Neural progenitor cell (in vitro differentiated cells): ENCODE results near the gene XYLT1. TPM values are rescaled to one million over a fixed set of nuclear protein-coding genes. Genes with fewer than 3 reads are reported as not detected.

Experiments used
- DNase-seq: peaks from one replicate; pipeline ENCODE4 v3.0.0-alpha.2; 2016; ENCODE audit warnings: low spot score
- H2AFZ ChIP-seq: fragments of 200-600 bp; sonication (generic); replicated peaks from 2 replicates; pipeline ENCODE4 v1.6.1; 2016; ENCODE audit warnings: antibody characterized with exemption
- H3F3A ChIP-seq: fragments of 200-600 bp; sonication (generic); 2 replicates; pipeline ENCODE4 v1.6.1; 2016; ENCODE audit warnings: antibody characterized with exemption, low read depth
- H3K27ac ChIP-seq: fragments of 200-600 bp; sonication (generic); 2 replicates; pipeline ENCODE4 v1.5.1; 2016; ENCODE audit warnings: mild to moderate bottlenecking
- H3K27me3 ChIP-seq: fragments of 200-600 bp; sonication (generic); 2 replicates; pipeline ENCODE4 v1.6.1; 2016; ENCODE audit warnings: mild to moderate bottlenecking, moderate library complexity
- H3K36me3 ChIP-seq: fragments of 200-600 bp; sonication (generic); 2 replicates; pipeline ENCODE4 v1.5.1; 2016
- H3K4me1 ChIP-seq: fragments of 200-600 bp; sonication (generic); 2 replicates; pipeline ENCODE4 v1.6.1; 2016; ENCODE audit warnings: mixed run types
- H3K4me2 ChIP-seq: fragments of 200-600 bp; sonication (generic); 2 replicates; pipeline ENCODE4 v1.6.1; 2016
- H3K4me3 ChIP-seq: fragments of 200-600 bp; sonication (generic); 2 replicates; pipeline ENCODE4 v1.5.1; 2016
- H3K79me2 ChIP-seq: fragments of 200-600 bp; sonication (generic); 2 replicates; pipeline ENCODE4 v1.6.1; 2016; ENCODE audit warnings: low read depth
- H3K9ac ChIP-seq: fragments of 200-600 bp; sonication (generic); 2 replicates; pipeline ENCODE4 v1.6.1; 2016
- H3K9me3 ChIP-seq: fragments of 200-600 bp; sonication (generic); 2 replicates; pipeline ENCODE4 v1.5.1; 2016; ENCODE audit warnings: low read depth
- H4K20me1 ChIP-seq: fragments of 200-600 bp; sonication (generic); 2 replicates; pipeline ENCODE4 v1.6.1; 2016; ENCODE audit warnings: low read depth
- H3K27ac Mint-ChIP-seq: 3 replicates; pipeline ENCODE4 v1.8.0; 2021; ENCODE audit warnings: mixed read lengths
- H3K27me3 Mint-ChIP-seq: 2 replicates; pipeline ENCODE4 v1.8.0; 2022; ENCODE audit warnings: low read depth, mild to moderate bottlenecking, inconsistent platforms, moderate library complexity, mixed read lengths; ENCODE audit not compliant: insufficient read depth
- H3K36me3 Mint-ChIP-seq: 3 replicates; pipeline ENCODE4 v1.8.0; 2021; ENCODE audit warnings: mixed read lengths
- H3K4me1 Mint-ChIP-seq: 3 replicates; pipeline ENCODE4 v1.8.0; 2021; ENCODE audit warnings: mixed read lengths
- H3K4me3 Mint-ChIP-seq: 3 replicates; pipeline ENCODE4 v1.8.0; 2021; ENCODE audit warnings: mild to moderate bottlenecking, moderate library complexity, mixed read lengths
- H3K9me3 Mint-ChIP-seq: 3 replicates; pipeline ENCODE4 v1.8.0; 2020; ENCODE audit warnings: mixed read lengths
- EZH2 ChIP-seq: fragments of 200-600 bp; sonication (generic); IDR thresholded peaks from 2 replicates; pipeline ENCODE4 v1.6.1; 2017; ENCODE audit warnings: antibody characterized with exemption, mild to moderate bottlenecking, moderate library complexity
- EZH2phosphoT487 ChIP-seq: fragments of 200-600 bp; sonication (generic); IDR thresholded peaks from 2 replicates; pipeline ENCODE4 v1.6.1; 2017; ENCODE audit warnings: antibody characterized with exemption
- total RNA-seq: library from RNA; depleted of rRNA; stranded (reverse); fragments of >200 nt; gene quantifications from 2 replicates; pipeline ENCODE4 v1.2.3, GENCODE V29; 2015; ENCODE audit warnings: low replicate concordance
- TF ChIP-seq, protein P1 (sequence below): fragments of 200-600 bp; sonication (generic); IDR thresholded peaks from 2 replicates; pipeline ENCODE4 v1.5.1; 2017; ENCODE audit warnings: antibody characterized with exemption, mild to moderate bottlenecking

Gene XYLT1
- total RNA-seq, 1 donor from 2014 or later = 5.9 TPM

DNA sequence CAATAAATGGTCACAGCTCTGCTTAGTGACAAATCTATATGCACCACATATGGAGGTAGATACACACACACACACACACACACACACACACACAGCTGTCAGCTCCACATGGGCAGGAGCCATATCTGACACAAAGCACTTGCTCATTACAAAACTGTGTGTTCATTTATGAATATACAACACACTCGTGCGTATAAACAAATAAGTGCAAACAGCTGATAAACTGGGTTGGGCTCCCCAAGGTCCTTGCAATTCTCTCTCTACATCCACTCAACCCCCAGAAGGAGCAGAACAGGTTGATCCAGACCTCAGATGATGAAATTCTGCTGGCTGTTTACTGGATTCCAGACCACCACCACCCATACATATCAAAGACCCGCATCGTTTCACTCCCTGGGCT lies 140.7 kb downstream of the XYLT1 start:
- DNase-seq = no peak
- Histone ChIP-seq H3F3A (no peaks in the 10 kb centered on the region), H3K9me3 (no peaks in the 10 kb centered on the region), H2AFZ (no peak overlapping the region), H3K4me1 (no peaks in the 10 kb centered on the region), H3K27ac (no peak overlapping the region), H3K4me3 (no peak overlapping the region), H3K79me2 (no peaks in the 10 kb centered on the region), H3K9ac (no peak overlapping the region), H3K4me2 (no peak overlapping the region), H4K20me1 (no peaks in the 10 kb centered on the region), H3K36me3 (no peaks in the 10 kb centered on the region), H3K27me3 (no peaks in the 10 kb centered on the region)
- no peak overlapping the region for H3K4me3 Mint-ChIP-seq
- peaks cover 3% of the 10 kb centered on the region for H3K4me1 Mint-ChIP-seq
- no peaks in the 10 kb centered on the region for H3K9me3 Mint-ChIP-seq
- H3K27ac Mint-ChIP-seq = no peak overlapping the region
- TF ChIP-seq, protein P1, sequence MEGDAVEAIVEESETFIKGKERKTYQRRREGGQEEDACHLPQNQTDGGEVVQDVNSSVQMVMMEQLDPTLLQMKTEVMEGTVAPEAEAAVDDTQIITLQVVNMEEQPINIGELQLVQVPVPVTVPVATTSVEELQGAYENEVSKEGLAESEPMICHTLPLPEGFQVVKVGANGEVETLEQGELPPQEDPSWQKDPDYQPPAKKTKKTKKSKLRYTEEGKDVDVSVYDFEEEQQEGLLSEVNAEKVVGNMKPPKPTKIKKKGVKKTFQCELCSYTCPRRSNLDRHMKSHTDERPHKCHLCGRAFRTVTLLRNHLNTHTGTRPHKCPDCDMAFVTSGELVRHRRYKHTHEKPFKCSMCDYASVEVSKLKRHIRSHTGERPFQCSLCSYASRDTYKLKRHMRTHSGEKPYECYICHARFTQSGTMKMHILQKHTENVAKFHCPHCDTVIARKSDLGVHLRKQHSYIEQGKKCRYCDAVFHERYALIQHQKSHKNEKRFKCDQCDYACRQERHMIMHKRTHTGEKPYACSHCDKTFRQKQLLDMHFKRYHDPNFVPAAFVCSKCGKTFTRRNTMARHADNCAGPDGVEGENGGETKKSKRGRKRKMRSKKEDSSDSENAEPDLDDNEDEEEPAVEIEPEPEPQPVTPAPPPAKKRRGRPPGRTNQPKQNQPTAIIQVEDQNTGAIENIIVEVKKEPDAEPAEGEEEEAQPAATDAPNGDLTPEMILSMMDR = no peak
- TF ChIP-seq EZH2phosphoT487 = no peak
- no peak for TF ChIP-seq EZH2
- H3K36me3 Mint-ChIP-seq = no peaks in the 10 kb centered on the region
- peaks cover 8% of the 10 kb centered on the region for H3K27me3 Mint-ChIP-seq

DNA sequence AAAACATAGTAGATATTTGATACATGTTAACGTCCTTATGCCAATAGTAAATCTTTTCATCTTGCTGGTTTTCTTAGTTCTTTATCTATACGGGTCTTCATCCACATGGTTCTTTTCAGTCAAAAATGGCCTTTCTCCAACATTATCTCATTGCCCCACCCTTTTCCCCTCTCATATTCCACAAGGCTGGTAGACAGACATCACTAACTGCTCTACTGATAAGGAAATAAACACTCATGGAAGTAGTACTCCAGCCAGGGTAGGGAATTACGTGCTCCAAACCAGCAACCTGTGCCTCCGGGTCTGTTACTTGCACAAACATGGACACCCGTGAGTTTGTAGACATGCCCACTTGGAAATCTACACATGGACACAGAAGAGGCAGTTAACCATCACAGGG lies 141.4 kb downstream of the XYLT1 start:
- H3K4me1 ChIP-seq = no peaks in the 10 kb centered on the region
- no peaks in the 10 kb centered on the region for H3K9me3 ChIP-seq
- H3F3A ChIP-seq = no peaks in the 10 kb centered on the region
- no peaks in the 10 kb centered on the region for H3K27me3 ChIP-seq
- Mint-ChIP-seq H3K27ac (no peak overlapping the region), H3K4me1 (peaks cover 6% of the 10 kb centered on the region), H3K27me3 (peaks cover 7% of the 10 kb centered on the region), H3K4me3 (no peak overlapping the region), H3K36me3 (no peaks in the 10 kb centered on the region), H3K9me3 (no peaks in the 10 kb centered on the region)
- no peaks in the 10 kb centered on the region for H4K20me1 ChIP-seq
- H3K4me2 ChIP-seq = no peak overlapping the region
- no peak overlapping the region for H3K4me3 ChIP-seq
- DNase-seq = no peak
- H3K27ac ChIP-seq = no peak overlapping the region
- no peak overlapping the region for H2AFZ ChIP-seq
- TF ChIP-seq, protein P1 = no peak
- TF ChIP-seq EZH2 (no peak), EZH2phosphoT487 (no peak)
- H3K36me3 ChIP-seq = no peaks in the 10 kb centered on the region
- H3K9ac ChIP-seq = no peak overlapping the region
- no peaks in the 10 kb centered on the region for H3K79me2 ChIP-seq

DNA sequence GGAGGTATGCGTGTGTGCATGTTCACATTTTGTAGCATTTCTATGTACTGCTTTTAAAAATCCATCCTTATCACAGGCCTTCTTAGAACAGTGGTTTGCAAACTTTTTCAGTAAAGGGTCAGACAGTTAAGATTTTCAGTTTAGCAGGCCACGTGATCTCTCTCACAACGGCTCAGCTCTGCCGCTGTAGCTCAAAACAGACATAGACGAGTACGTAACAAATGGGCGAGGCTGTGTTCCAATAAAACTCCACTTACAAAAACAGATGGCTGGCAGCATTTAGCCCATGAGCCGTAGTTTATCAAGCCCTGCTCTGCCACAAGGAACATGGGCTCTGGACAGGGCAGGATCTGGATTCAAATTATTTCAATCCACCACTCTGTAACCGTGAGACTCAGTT lies 141.8 kb downstream of the XYLT1 start:
- Mint-ChIP-seq H3K9me3 (no peaks in the 10 kb centered on the region), H3K4me3 (no peak overlapping the region), H3K27ac (no peak overlapping the region), H3K4me1 (peaks cover 6% of the 10 kb centered on the region), H3K27me3 (peaks cover 2% of the 10 kb centered on the region), H3K36me3 (no peaks in the 10 kb centered on the region)
- Histone ChIP-seq H3K4me1 (no peaks in the 10 kb centered on the region), H3K27ac (no peak overlapping the region), H3K79me2 (no peaks in the 10 kb centered on the region), H3K36me3 (no peaks in the 10 kb centered on the region), H4K20me1 (no peaks in the 10 kb centered on the region), H3F3A (peaks cover 1% of the 10 kb centered on the region), H3K9ac (no peak overlapping the region), H3K27me3 (no peaks in the 10 kb centered on the region), H3K4me3 (no peak overlapping the region), H3K9me3 (no peaks in the 10 kb centered on the region), H3K4me2 (no peak overlapping the region), H2AFZ (no peak overlapping the region)
- no peak for DNase-seq
- TF ChIP-seq EZH2 = no peak
- TF ChIP-seq, protein P1 = no peak
- TF ChIP-seq EZH2phosphoT487 = no peak
